Esophagus muscularis mucosa (tissue), 3 donors: ENCODE results near the gene JDP2.

Experiments
- CTCF ChIP-seq, 3 experiments: fragments of 200-600 bp in 2 of 3; fragments of 450-650 bp in 1 of 3; sonication (generic) in 2 of 3; IDR thresholded peaks; one replicate each; pipeline ENCODE4 v1.5.1; 2017 to 2019; ENCODE audit warnings: antibody characterized with exemption in 3 of 3, mild to moderate bottlenecking in 2 of 3, moderate library complexity in 1 of 3
- POLR2A ChIP-seq: fragments of 450-650 bp; IDR thresholded peaks from one replicate; pipeline ENCODE4 v1.6.1; 2017; ENCODE audit warnings: antibody characterized with exemption, moderate library complexity, mild to moderate bottlenecking, low read depth
- POLR2AphosphoS5 ChIP-seq, 2 donors: sonication (generic); formaldehyde crosslinking; IDR thresholded peaks; one replicate each; pipeline ENCODE4 v1.6.1; 2017; ENCODE audit warnings: antibody characterized with exemption in 2 of 2

- TF ChIP-seq POLR2A (no peak), CTCF (IDR thresholded peaks at IDR 0.05) (no peak), POLR2AphosphoS5 (IDR thresholded peaks at IDR 0.05) (no peak)
Measured at GRCh38 chr14:75390183-75390582, 37.6 kb upstream of the JDP2 start.
